Smooth muscle cell (in vitro differentiated cells): Measurements from ENCODE around the gene SLC2A1. TPM values are rescaled to one million over a fixed set of nuclear protein-coding genes. Genes with fewer than 3 reads are reported as not detected.

Experiments
- DNase-seq: peaks from one replicate; lab custom pipeline; 2025; ENCODE audit not compliant: unreplicated experiment; lab: John Stamatoyannopoulos, UW
- H2AFZ ChIP-seq: fragments of 200-600 bp; sonication (generic); 2 replicates; pipeline ENCODE4 v1.6.0; 2016; ENCODE audit warnings: antibody characterized with exemption, low read depth, mild to moderate bottlenecking
- H3F3A ChIP-seq: fragments of 200-600 bp; sonication (generic); 2 replicates; pipeline ENCODE4 v1.6.0; 2017; ENCODE audit warnings: antibody characterized with exemption, low read depth
- H3K27ac ChIP-seq: fragments of 200-600 bp; sonication (generic); 2 replicates; pipeline ENCODE4 v1.5.1; 2016; ENCODE audit warnings: low read depth, mild to moderate bottlenecking
- H3K27me3 ChIP-seq: fragments of 200-600 bp; sonication (generic); 2 replicates; pipeline ENCODE4 v1.6.1; 2016; ENCODE audit warnings: low read depth, mild to moderate bottlenecking
- H3K36me3 ChIP-seq: fragments of 200-600 bp; sonication (generic); 2 replicates; pipeline ENCODE4 v1.5.1; 2016; ENCODE audit warnings: low read depth
- H3K4me1 ChIP-seq: fragments of 200-600 bp; sonication (generic); 2 replicates; pipeline ENCODE4 v1.5.1; 2016; ENCODE audit warnings: low read depth
- H3K4me2 ChIP-seq: fragments of 200-600 bp; sonication (generic); 2 replicates; pipeline ENCODE4 v1.6.0; 2016; ENCODE audit warnings: mild to moderate bottlenecking
- H3K4me3 ChIP-seq: fragments of 200-600 bp; sonication (generic); 2 replicates; pipeline ENCODE4 v1.5.1; 2016; ENCODE audit warnings: mild to moderate bottlenecking
- H3K79me2 ChIP-seq: fragments of 200-600 bp; sonication (generic); 2 replicates; pipeline ENCODE4 v1.6.0; 2016; ENCODE audit warnings: low read depth, mild to moderate bottlenecking
- H3K9ac ChIP-seq: fragments of 200-600 bp; sonication (generic); 2 replicates; pipeline ENCODE4 v1.6.0; 2016; ENCODE audit warnings: low read depth
- H3K9me3 ChIP-seq: fragments of 200-600 bp; sonication (generic); replicated peaks from 2 replicates; pipeline ENCODE4 v1.5.1; 2016; ENCODE audit warnings: low read depth
- H4K20me1 ChIP-seq: fragments of 200-600 bp; sonication (generic); 2 replicates; pipeline ENCODE4 v1.6.0; 2016; ENCODE audit warnings: low read depth
- CTCF ChIP-seq: fragments of 200-600 bp; sonication (generic); IDR thresholded peaks from 2 replicates; pipeline ENCODE4 v1.5.1; 2017; ENCODE audit warnings: borderline replicate concordance, mild to moderate bottlenecking, antibody characterized with exemption; ENCODE audit not compliant: insufficient read depth, poor library complexity, severe bottlenecking
- WGBS: methylation state at CpG from one replicate; pipeline ENCODE4 v1.1.7; 2016; ENCODE audit warnings: low lambda C conversion rate; 5-methylcytosine and 5-hydroxymethylcytosine counted together
- polyA plus RNA-seq: library from polyadenylated mRNA; unstranded; fragments of >200 nt; fragmentation: Nextera tagmentation; extraction: Ambion mirVana; gene quantifications from 2 replicates; pipeline ENCODE4 v1.2.1, GENCODE V29; 2016
- total RNA-seq: library from RNA; depleted of rRNA; stranded (reverse); fragments of >200 nt; gene quantifications from 2 replicates; pipeline ENCODE4 v1.2.3, GENCODE V29; 2014

The SLC2A1 gene
- total and polyA plus RNA-seq, 2 experiments from 2014 or later = 275 to 1,091 TPM

- Histone ChIP-seq H3K4me2 (peak overlapping the region; percentile 13), H3K4me3 (no peak overlapping the region), H2AFZ (no peak overlapping the region), H3F3A (peaks cover 11% of the 10 kb centered on the region), H3K9me3 (no peaks in the 10 kb centered on the region), H4K20me1 (peaks cover 95% of the 10 kb centered on the region), H3K9ac (no peak overlapping the region), H3K27ac (peak overlapping the region; percentile 99), H3K36me3 (no peaks in the 10 kb centered on the region), H3K79me2 (peaks cover 69% of the 10 kb centered on the region), H3K4me1 (peaks cover 8% of the 10 kb centered on the region), H3K27me3 (no peaks in the 10 kb centered on the region)
- TF ChIP-seq CTCF = no peak
- DNase-seq = no peak
- WGBS = 82% methylated on average over 5 of the region's 5 CpGs
Observed at GRCh38 chr1:42935971-42936308, 22.7 kb downstream of the SLC2A1 start.

GRCh38 chr1:42935313-42935895 lies 23.3 kb downstream of the SLC2A1 start:
- peaks cover 97% of the 10 kb centered on the region for H4K20me1 ChIP-seq
- no peak overlapping the region for H3K4me3 ChIP-seq
- H3K4me1 ChIP-seq = peaks cover 8% of the 10 kb centered on the region
- DNase-seq = no peak
- no peaks in the 10 kb centered on the region for H3K36me3 ChIP-seq
- no peak for TF ChIP-seq CTCF
- H3K27ac ChIP-seq = peak overlapping the region; percentile 99
- H2AFZ ChIP-seq = no peak overlapping the region
- no peaks in the 10 kb centered on the region for H3K27me3 ChIP-seq
- peaks cover 67% of the 10 kb centered on the region for H3K79me2 ChIP-seq
- peaks cover 11% of the 10 kb centered on the region for H3F3A ChIP-seq
- no peaks in the 10 kb centered on the region for H3K9me3 ChIP-seq
- no peak overlapping the region for H3K9ac ChIP-seq
- WGBS = 88% methylated on average over 8 of the region's 8 CpGs
- no peak overlapping the region for H3K4me2 ChIP-seq

GRCh38 chr1:42934541-42935312 lies 23.9 kb downstream of the SLC2A1 start:
- Histone ChIP-seq H2AFZ (no peak overlapping the region), H3K79me2 (peaks cover 61% of the 10 kb centered on the region), H3K9ac (no peak overlapping the region), H3K27ac (peak overlapping the region; percentile 99), H3F3A (peaks cover 11% of the 10 kb centered on the region), H3K4me1 (peaks cover 3% of the 10 kb centered on the region), H3K27me3 (no peaks in the 10 kb centered on the region), H3K4me2 (no peak overlapping the region), H3K36me3 (no peaks in the 10 kb centered on the region), H3K9me3 (no peaks in the 10 kb centered on the region), H4K20me1 (peaks cover 98% of the 10 kb centered on the region), H3K4me3 (no peak overlapping the region)
- no peak for DNase-seq
- TF ChIP-seq CTCF = no peak
- 91% methylated on average over 20 of the region's 20 CpGs for WGBS
